GM19455 (cell line): ENCODE results near the gene CPED1.
"Not testable (repeated sequence)": the region's sequence is repeated elsewhere in the genome, so short reads cannot be mapped to it uniquely, and the experiment has no call there.

Experiments
- ATAC-seq: cut with Tn5 transposase; IDR thresholded peaks from one replicate; pipeline ENCODE4 v1.9.1; 2021; ENCODE audit not compliant: unreplicated experiment

Gene CPED1

GRCh38 chr7:121172484-121172883 is 184.0 kb downstream of the CPED1 start:
- ATAC-seq, result no peak

GRCh38 chr7:121175826-121176225 is 187.3 kb downstream of the CPED1 start:
- no peak for ATAC-seq

GRCh38 chr7:121178452-121178851 is 189.9 kb downstream of the CPED1 start:
- ATAC-seq, result no peak

GRCh38 chr7:121178869-121179497 is 190.5 kb downstream of the CPED1 start:
- ATAC-seq, result peak; percentile 37

GRCh38 chr7:121180436-121181063 is 192.0 kb downstream of the CPED1 start:
- peak; percentile 81 for ATAC-seq

- ATAC-seq, result no peak
These were observed 192.8 kb downstream of the CPED1 start for GRCh38 chr7:121181357-121181756.

- no peak for ATAC-seq
These were observed 193.8 kb downstream of the CPED1 start for GRCh38 chr7:121182281-121182680.

GRCh38 chr7:121182902-121183301 is 194.4 kb downstream of the CPED1 start:
- no peak for ATAC-seq

- ATAC-seq, result not testable (repeated sequence)
These were observed 195.4 kb downstream of the CPED1 start for GRCh38 chr7:121183883-121184282.

- ATAC-seq, result no peak
These were observed 198.2 kb downstream of the CPED1 start for GRCh38 chr7:121186746-121187145.

GRCh38 chr7:121187222-121187621 is 198.7 kb downstream of the CPED1 start:
- peak; percentile 81 for ATAC-seq

- ATAC-seq, result no peak
These were observed 199.2 kb downstream of the CPED1 start for GRCh38 chr7:121187676-121188075.

GRCh38 chr7:121192834-121193233 is 204.3 kb downstream of the CPED1 start:
- no peak for ATAC-seq

GRCh38 chr7:121195010-121195409 is 206.5 kb downstream of the CPED1 start:
- ATAC-seq, result no peak

- ATAC-seq, result no peak
These were observed 207.4 kb downstream of the CPED1 start for GRCh38 chr7:121195874-121196273.

GRCh38 chr7:121196286-121196685 is 207.8 kb downstream of the CPED1 start:
- ATAC-seq, result no peak

GRCh38 chr7:121197455-121197854 is 208.9 kb downstream of the CPED1 start:
- ATAC-seq, result no peak

GRCh38 chr7:121198502-121198901 is 210.0 kb downstream of the CPED1 start:
- no peak for ATAC-seq

- no peak for ATAC-seq
These were observed 213.6 kb downstream of the CPED1 start for GRCh38 chr7:121202125-121202524.

- ATAC-seq, result no peak
These were observed 214.3 kb downstream of the CPED1 start for GRCh38 chr7:121202834-121203233.

- no peak for ATAC-seq
These were observed 216.0 kb downstream of the CPED1 start for GRCh38 chr7:121204537-121204936.

- ATAC-seq, result no peak
These were observed 217.3 kb downstream of the CPED1 start for GRCh38 chr7:121205777-121206176.

GRCh38 chr7:121211253-121211652 is 222.7 kb downstream of the CPED1 start:
- ATAC-seq, result no peak
